NAMALWA (cell line): ENCODE measurements around the gene RERE.

Source experiments
- DNase-seq: peaks from one replicate; pipeline ENCODE4 v3.0.0-alpha.2; 2015; ENCODE audit warnings: low spot score

RERE gene

GRCh38 chr1:8665833-8666232 lies 151.6 kb downstream of the RERE start:
- no peak for DNase-seq

DNA sequence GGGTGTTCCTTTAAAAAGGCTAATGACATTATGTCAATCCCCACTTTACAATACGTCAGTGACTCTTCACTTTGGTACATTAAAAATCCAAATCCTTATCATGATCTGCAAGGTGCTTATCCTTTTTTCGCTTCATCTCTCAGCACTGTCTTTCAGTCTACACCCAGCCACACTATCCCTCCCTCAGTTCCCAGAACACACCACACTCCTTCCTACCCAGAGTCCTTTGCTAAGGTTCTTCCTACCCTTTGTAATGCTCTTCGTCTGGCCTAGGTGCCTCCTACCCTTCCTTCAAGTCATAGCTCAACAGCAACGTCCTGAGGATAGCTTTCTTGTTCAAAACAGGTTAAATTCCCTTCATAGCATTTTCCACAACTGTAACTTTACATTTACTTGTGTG lies 152.6 kb downstream of the RERE start:
- DNase-seq: no peak

- peak; percentile 70 for DNase-seq
Observed at GRCh38 chr1:8663915-8664329, 153.5 kb downstream of the RERE start.

DNA sequence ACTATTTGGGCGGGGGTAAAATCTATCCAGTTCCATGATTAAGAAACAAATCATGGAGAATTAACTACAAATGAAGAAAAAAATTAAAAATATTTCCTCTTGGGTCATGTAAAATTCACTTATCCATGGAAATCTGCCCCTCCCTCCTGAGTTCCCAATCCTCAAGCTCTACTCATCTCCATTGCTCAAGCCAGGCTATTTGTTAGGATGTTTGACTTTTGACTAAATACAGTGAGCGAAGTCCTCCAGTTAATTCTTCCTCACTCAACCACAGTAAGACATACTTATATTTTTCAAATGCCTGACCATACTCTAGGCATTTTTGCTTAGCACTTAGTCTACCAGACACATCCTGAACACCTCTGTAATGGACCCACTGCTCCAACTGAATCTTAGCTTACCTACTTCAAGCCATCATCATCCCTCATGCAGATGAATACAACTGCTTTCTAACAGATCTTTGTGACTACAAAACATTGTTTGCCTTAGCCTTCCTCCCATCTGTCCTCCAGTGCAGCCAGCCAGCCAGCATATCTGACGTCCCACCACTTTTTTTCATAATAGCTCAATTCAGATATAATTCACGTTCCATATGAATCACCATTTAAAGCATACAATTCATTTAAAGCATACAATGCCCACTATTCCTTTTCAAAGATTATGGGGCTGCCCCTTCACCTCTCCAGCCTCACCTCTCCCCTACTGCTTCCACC lies 154.2 kb downstream of the RERE start:
- DNase-seq: no peak

DNA sequence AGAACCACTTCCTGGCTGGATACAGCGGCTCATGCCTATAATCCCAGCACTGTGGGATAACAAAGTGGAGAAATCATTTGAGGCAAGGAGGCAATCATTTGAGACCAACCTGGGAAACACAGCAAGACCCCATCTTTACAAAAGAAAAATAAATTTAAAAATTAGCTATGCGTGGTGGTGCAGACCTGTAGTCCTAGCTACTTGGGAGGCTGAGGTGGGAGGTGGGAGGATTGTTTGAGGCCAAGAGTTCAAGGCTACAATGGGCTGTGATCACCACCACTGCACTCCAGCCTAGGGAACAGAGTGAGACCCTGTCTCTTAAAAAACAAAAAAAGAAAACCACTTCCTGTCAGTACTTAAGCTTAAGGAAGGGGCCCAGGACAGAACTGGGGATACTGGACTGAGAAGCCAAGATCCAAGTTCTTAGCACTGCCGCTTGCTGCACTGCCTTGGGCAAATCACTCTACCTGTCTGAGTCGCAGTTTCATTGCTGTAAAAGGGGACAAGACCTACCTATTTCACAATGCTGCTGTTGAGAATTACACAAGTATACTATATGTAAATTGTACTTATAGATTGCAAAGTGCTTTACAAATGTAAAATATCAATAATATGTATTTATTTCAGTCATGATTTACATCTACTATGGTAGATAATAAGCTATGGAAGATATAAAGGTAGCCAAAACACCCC lies 154.9 kb downstream of the RERE start:
- DNase-seq: no peak

GRCh38 chr1:8661185-8662110 lies 156.0 kb downstream of the RERE start:
- peak; percentile 79 for DNase-seq

- peak; percentile 72 for DNase-seq
Observed at GRCh38 chr1:8660411-8660828, 157.0 kb downstream of the RERE start.

DNA sequence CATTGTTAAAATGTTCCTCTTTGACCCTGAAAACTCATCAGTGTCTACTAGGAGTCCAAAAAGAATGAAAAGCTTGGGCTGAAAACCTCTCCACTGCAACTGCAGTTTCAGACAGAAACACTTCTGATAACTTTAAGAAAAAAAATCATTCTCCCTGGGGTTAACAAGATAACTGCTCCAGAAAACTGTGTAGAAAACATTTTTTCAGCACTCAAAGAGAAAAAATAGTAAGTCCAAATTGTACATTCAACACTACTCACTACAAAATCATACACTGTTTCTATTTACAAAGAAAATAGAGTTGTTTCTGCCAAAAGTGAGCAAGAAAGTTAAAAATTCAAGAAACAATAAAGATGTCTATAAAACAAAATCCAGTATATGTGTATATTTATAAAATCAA lies 157.8 kb downstream of the RERE start:
- no peak for DNase-seq

DNA sequence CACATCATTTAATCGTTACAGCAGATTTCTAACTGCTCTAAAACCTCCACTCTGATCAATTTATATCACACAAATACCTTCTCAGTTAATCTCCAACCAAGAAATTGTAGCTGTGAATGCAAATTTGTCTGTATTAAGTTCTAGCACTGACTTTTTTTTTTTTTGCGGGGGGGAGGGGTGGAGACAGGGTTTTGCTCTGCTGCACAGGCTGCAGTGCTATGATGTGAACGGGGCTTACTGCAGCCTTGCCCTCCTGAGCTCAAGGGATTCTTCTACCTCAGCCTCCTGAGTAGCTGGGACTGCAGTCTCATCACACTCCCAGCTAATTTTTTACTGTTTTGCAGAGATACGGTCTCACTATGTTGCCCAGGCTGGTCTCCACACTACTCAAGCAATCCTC lies 163.6 kb downstream of the RERE start:
- peak; percentile 56 for DNase-seq

- DNase-seq: no peak
Observed at GRCh38 chr1:8652467-8653046, 164.9 kb downstream of the RERE start.

DNA sequence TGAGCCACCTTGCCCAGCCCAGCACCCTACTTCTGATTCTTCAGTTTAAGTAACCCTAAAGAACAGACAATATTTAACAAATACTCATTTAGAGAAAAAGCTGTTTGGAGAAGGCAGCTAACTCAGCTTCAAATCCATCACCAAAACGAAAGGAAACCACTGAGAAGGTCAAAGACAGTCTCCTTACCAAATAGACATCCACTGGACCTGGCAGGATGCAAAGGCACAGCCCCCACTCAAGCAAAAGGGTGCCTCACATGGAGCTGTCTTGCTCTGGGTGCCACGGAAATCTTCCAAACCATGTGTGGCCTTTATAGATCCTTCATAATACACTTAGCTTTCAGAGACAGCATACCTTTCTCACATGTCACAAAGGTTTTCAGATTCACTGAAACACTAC lies 165.5 kb downstream of the RERE start:
- no peak for DNase-seq

- no peak for DNase-seq
Observed at GRCh38 chr1:8651236-8651890, 166.1 kb downstream of the RERE start.

DNA sequence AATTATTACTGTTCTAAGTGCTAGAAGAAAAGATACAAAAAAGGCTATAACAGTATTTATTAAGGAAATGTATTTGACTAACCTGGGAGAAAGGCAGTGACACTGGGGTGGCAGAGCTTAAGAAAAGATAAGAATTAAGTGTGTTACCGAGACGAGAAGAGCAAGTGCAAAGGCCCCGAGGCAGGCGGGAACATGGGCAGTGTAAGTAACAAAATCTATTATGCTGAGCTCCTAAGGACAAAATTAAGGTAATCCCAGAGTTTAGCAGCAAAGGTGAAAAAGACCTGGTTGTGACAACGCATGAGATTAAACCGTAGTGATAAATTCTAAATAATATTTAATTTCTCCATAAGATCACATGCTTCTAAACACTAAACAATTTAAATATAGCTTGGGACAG lies 167.6 kb downstream of the RERE start:
- DNase-seq: no peak

GRCh38 chr1:8649027-8649426 lies 168.4 kb downstream of the RERE start:
- no peak for DNase-seq

DNA sequence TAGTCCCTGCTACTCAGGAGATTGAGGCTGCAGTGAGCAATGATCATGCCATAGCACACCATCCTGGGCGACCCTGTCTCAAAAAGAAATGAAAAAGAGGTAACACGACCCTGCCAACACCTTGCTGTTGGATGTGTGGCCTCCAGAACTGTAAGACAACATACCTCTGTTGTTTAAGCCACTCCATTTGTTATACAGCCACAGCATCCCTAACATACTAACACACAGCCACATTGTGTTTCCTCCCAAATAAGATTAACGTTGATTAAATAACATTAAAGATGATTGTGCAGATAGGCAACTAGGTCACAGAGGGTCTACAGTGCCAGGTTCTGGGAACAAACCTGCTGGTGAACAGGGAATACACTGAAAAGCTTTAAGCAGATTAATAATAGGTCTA lies 170.4 kb downstream of the RERE start:
- DNase-seq: no peak

- DNase-seq: no peak
Observed at GRCh38 chr1:8646189-8646588, 171.3 kb downstream of the RERE start.

DNA sequence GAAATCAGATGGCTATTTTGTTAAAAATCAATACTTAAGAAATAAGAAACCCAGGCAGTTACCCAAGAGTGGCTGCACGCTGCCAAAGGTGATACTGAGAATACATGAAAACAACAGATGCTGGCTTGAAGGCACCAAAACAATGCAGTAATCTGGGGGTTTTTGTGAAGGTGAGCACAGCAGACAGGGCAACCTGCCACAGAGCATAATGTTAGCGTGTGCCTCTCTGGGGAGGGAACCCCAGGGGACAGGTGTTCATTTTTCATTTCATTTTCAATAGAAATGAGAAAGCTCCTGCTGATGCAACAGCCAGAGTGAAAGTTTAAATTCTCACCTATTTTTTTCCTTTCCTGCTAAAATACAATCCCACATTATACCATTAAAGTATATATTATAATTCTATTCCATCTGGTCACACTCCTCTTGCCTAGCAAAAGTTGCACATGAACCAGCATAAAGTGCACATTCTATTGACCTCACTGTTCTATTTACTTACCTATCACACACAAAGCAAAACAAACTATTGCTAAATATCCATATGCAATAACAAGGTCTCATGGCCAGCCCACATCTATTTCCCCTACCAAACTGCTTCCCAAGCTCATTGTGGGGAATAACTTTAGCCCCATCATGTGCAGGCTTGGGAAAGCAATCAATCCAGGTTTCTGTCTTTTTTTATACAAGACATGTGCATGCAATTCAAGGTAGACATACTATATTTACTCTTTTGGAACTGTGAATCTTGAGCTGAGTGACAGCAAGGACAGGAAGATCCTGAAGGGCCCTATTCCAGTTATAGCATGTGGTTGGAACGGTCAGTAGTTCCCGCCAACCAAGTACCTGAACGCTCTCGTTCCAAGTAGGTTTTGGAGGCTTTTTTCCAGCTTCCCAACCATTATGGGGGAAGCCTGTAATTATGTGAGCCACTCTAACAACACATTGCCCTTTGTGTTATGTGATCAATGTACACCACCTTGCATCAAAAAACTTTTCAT lies 173.6 kb downstream of the RERE start:
- peak; percentile 61 for DNase-seq

GRCh38 chr1:8642114-8642513 lies 175.3 kb downstream of the RERE start:
- DNase-seq: no peak

GRCh38 chr1:8641377-8641997 lies 176.0 kb downstream of the RERE start:
- no peak for DNase-seq

GRCh38 chr1:8640950-8641349 lies 176.5 kb downstream of the RERE start:
- no peak for DNase-seq
